Sciatic nerve (tissue), 2 donors: ENCODE measurements around the gene GCAT. TPM values are rescaled to one million over a fixed set of nuclear protein-coding genes. Genes with fewer than 3 reads are reported as not detected.
A peak's percentile ranks its signal among the peaks of the same experiment; 100 is the strongest.

ENCODE experiments used
- ATAC-seq: fragments of 200-7000 bp; cut with Tn5 transposase; one replicate; pipeline ENCODE4 v1.9.1; 2020; ENCODE audit warnings: mild to moderate bottlenecking, moderate library complexity
- DNase-seq: peaks from one replicate; pipeline ENCODE4 v3.0.0-alpha.2; 2020; ENCODE audit warnings: low spot score
- intact Hi-C: fragments of 100-400 bp; cut with DNase I; formaldehyde crosslinking; loops from one replicate; pipeline ENCODE4 v1.14.2; 2022
- total RNA-seq: library from RNA; stranded (reverse); fragmentation: NEBNext Ultra II Directional; extraction: Animal tissue kit (Norgen Biotek cat#: 25700); gene quantifications from one replicate; pipeline ENCODE4 v1.2.1, GENCODE V29; 2021
- donor health status: DM: no; HTN: no; CAD: no.
- donor health status: DM: no; HTN: no; CAD: no.

Gene GCAT
- total RNA-seq, 1 donor from 2014 or later, result 7.6 TPM

- no peak for DNase-seq
- intact Hi-C loops, result no loop called here
- no peak for ATAC-seq
Measured at GRCh38 chr22:37805810-37806277, 1.9 kb upstream of the GCAT start.

- DNase-seq, result no peak
- peak; percentile 12 for ATAC-seq
- intact Hi-C loops, result no loop called here
Measured at GRCh38 chr22:37806409-37807333, 1.1 kb upstream of the GCAT start.

- intact Hi-C loops, result no loop called here
- no peak for DNase-seq
- ATAC-seq, result no peak
Measured at GRCh38 chr22:37808294-37808657, 542 bp downstream of the GCAT start.

GRCh38 chr22:37809672-37810333, 2.1 kb downstream of the GCAT start:
- no peak for DNase-seq
- no peak for ATAC-seq
- intact Hi-C loops, result no loop called here

GRCh38 chr22:37811867-37812266, 4.1 kb downstream of the GCAT start:
- intact Hi-C loops, result no loop called here
- ATAC-seq, result no peak
- DNase-seq, result no peak

GRCh38 chr22:37812869-37813678, 5.3 kb downstream of the GCAT start:
- intact Hi-C loops, result no loop called here
- ATAC-seq, result no peak
- DNase-seq, result no peak

GRCh38 chr22:37815593-37815992, 7.9 kb downstream of the GCAT start:
- DNase-seq (no peak), ATAC-seq (no peak)
- intact Hi-C loops, result no loop called here

- DNase-seq (no peak), ATAC-seq (no peak)
- intact Hi-C loops, result no loop called here
Measured at GRCh38 chr22:37816543-37817180, 8.9 kb downstream of the GCAT start.

- peak; percentile 92 for DNase-seq
- intact Hi-C loops, result loop anchor here (1.0 kb wide), 1 partner anchor 46 kb away; no protein-coding TSS in a partner anchor
Measured at GRCh38 chr22:37817705-37818408, 10.1 kb downstream of the GCAT start.

GRCh38 chr22:37818409-37819104, 10.8 kb downstream of the GCAT start:
- intact Hi-C loops, result loop anchor here (1.0 kb wide), 1 partner anchor 46 kb away; no protein-coding TSS in a partner anchor
- ATAC-seq (peak; percentile 53), DNase-seq (peak; percentile 76)

More at GRCh38 chr22:37817705-37818408, 10.1 kb downstream of the GCAT start:
- ATAC-seq, result peak; percentile 93

GRCh38 chr22:37819105-37819433, 11.3 kb downstream of the GCAT start:
- intact Hi-C loops, result no loop called here

GRCh38 chr22:37820350-37820749, 12.6 kb downstream of the GCAT start:
- ATAC-seq (no peak), DNase-seq (no peak)
- intact Hi-C loops, result no loop called here

More at GRCh38 chr22:37819105-37819433, 11.3 kb downstream of the GCAT start:
- ATAC-seq (no peak), DNase-seq (no peak)

- no peak for DNase-seq
- intact Hi-C loops, result no loop called here
- no peak for ATAC-seq
Measured at GRCh38 chr22:37822079-37822833, 14.5 kb downstream of the GCAT start.

- no peak for ATAC-seq
- intact Hi-C loops, result no loop called here
Measured at GRCh38 chr22:37823134-37823985, 15.6 kb downstream of the GCAT start, which contains the start of gene GALR3. Gene GALR3, plus strand, starts transcription at chr22:37823382. Its CDS starts 25 bp downstream, at chr22:37823407.

GRCh38 chr22:37824674-37825641, 17.2 kb downstream of the GCAT start:
- ATAC-seq, result no peak
- DNase-seq, result no peak
- intact Hi-C loops, result no loop called here

More at GRCh38 chr22:37823134-37823985, 15.6 kb downstream of the GCAT start, which contains the start of gene GALR3:
- DNase-seq, result no peak
